Measurements from ENCODE around the gene VDAC1. TPM values are rescaled to one million over a fixed set of nuclear protein-coding genes. Genes with fewer than 3 reads are reported as not detected.
"Not testable (repeated sequence)": the region's sequence is repeated elsewhere in the genome, so short reads cannot be mapped to it uniquely, and the experiment has no call there.

VDAC1 gene
- total and polyA plus RNA-seq, 10 of the 15 experiments (the other 5 are each of a cell fraction or from before 2014, with no cell fraction given) = 245 to 488 (median 349) TPM

DNA sequence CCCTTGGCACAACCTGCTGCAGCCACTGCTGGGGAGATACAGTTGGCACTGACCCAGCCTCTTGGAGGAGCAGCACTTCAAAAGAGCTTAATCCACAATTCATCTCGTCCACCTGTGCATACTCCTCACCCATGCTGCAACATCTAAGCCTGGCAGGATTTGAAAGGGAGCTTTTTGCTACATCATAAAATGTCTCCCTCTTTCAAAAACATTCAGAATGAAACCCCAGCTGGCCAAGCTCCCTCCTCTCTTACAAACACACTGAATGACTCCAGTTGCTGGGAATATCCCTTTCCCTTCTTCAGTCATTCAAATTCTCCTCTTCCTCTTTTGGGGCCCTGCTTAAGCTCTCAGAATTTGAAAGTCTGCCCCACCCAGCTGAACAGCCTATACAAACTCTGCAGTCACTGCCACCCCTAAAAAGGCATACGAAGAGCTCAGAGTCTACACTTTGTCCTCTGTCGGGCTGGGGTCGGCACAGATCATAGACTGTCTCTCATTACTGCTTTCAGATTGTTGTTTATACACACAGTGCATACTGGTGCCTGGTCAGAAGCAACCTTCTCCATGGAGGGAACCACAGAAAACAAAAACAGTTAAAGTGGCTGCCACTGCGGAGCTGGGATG, 27.5 kb downstream of the VDAC1 start (continued):
- TF ChIP-seq, protein P1, sequence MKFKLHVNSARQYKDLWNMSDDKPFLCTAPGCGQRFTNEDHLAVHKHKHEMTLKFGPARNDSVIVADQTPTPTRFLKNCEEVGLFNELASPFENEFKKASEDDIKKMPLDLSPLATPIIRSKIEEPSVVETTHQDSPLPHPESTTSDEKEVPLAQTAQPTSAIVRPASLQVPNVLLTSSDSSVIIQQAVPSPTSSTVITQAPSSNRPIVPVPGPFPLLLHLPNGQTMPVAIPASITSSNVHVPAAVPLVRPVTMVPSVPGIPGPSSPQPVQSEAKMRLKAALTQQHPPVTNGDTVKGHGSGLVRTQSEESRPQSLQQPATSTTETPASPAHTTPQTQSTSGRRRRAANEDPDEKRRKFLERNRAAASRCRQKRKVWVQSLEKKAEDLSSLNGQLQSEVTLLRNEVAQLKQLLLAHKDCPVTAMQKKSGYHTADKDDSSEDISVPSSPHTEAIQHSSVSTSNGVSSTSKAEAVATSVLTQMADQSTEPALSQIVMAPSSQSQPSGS (IDR thresholded peaks at IDR 0.05; ENCODE audit: low read length) = no peak
- no peak for TF ChIP-seq BACH1 (IDR thresholded peaks at IDR 0.05; ENCODE audit: borderline replicate concordance)

DNA sequence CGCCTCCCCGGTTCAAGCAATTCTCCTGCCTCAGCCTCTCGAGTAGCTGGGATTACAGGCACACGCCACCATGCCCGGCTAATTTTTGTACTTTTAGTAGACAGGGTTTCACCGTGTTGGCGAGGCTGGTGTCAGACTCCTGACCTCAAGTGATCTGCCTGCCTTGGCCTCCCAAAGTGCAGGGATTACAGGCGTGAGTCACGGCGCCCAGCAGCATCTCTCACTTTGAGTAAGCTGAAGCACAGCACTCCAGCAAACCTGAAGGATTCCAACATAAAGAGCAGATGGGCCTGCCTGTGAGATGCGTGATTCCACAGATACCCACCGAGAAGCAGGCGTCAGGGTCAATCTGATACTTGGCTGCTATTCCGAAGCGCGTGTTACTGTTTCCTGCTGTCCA, 29.2 kb downstream of the VDAC1 start:
- SMC1A ChIA-PET (ENCODE audit: uncharacterized antibody, unreplicated experiment) = interaction anchor here (1.3 kb wide), 1 partner anchor 31 kb away, joined by 3 read pairs; no protein-coding TSS in a partner anchor
- ATAC-seq; intact Hi-C loops (cut with micrococcal nuclease; ENCODE audit: unreplicated experiment); H3K27ac ChIP-seq (ENCODE audit: control insufficient read depth, insufficient read depth); H2AFZ ChIP-seq (ENCODE audit: control insufficient read depth, low read depth, low read length); RAD21 ChIA-PET (ENCODE audit: unreplicated experiment); H3K9ac ChIP-seq (ENCODE audit: control insufficient read depth, insufficient read depth, low read length); in situ Hi-C loops (cut with MboI); H3K4me1 ChIP-seq (ENCODE audit: control insufficient read depth, insufficient read depth, low read length); H3K9me3 ChIP-seq (replicated peaks; ENCODE audit: control insufficient read depth, insufficient read depth, low read length); H3K4me2 ChIP-seq (ENCODE audit: control insufficient read depth, insufficient read depth); H3K4me3 ChIP-seq; H3K79me2 ChIP-seq (ENCODE audit: control insufficient read depth, insufficient read depth, low read length); H4K20me1 ChIP-seq (ENCODE audit: control insufficient read depth, insufficient read depth); FAIRE-seq; DNase-seq (ENCODE audit: low read depth, low spot score); H3K27me3 ChIP-seq (replicated peaks in 1 of 2; ENCODE audit: control insufficient read depth in 2 of 2, insufficient read depth in 2 of 2, low read length in 1 of 2); BruUV-seq (replicated peaks): not testable (repeated sequence)
- peaks cover 19 to 43% of the 10 kb centered on the region in 2 experiments for H3K36me3 ChIP-seq (ENCODE audit: control insufficient read depth in 2 of 2, insufficient read depth in 2 of 2, low read length in 1 of 2)
- 66% methylated on average over 16 of the region's 16 CpGs for WGBS (ENCODE audit: insufficient coverage, insufficient replicate concordance, low lambda C conversion rate, missing lambda C conversion rate)
- POLR2A ChIA-PET = interaction anchor here (0.8 kb wide), 1 partner anchor 17 kb away, joined by 5 read pairs; no protein-coding TSS in a partner anchor
- CTCF ChIA-PET = interaction anchor here (0.9 to 13.9 kb wide), 2 partner anchors 20 to 22 kb away, joined by 3 to 179 read pairs; no protein-coding TSS in a partner anchor

DNA sequence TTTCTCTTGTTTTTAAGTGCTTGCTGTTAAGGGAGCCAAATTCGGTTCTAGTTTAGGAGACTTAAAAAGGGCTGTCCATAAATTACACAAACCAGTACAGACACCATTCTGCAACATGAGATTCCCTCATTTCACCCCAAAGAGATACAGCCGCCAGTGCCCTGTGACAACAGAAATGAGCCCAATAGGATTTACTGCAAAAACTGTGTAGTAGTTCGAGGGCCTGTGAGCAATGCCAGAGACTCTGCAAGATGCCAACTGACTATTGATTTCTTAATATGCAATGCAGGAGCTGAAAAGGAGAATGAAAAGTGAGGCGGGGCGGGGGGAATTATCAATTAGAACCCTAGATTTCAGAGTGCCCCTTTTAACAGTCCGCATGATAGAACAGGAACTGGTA, 30.6 kb downstream of the VDAC1 start:
- RAD21 ChIA-PET (ENCODE audit: unreplicated experiment) = no interaction called here
- Histone ChIP-seq H4K20me1 (ENCODE audit: control insufficient read depth, insufficient read depth) (no peaks in the 10 kb centered on the region), H3K4me3 (no peak overlapping the region), H3K79me2 (ENCODE audit: control insufficient read depth, insufficient read depth, low read length) (peaks cover 2% of the 10 kb centered on the region), H3K9ac (ENCODE audit: control insufficient read depth, insufficient read depth, low read length) (no peak overlapping the region), H3K9me3 (replicated peaks; ENCODE audit: control insufficient read depth, insufficient read depth, low read length) (no peaks in the 10 kb centered on the region), H3K27ac (ENCODE audit: control insufficient read depth, insufficient read depth) (no peak overlapping the region), H3K27me3 (replicated peaks in 1 of 2; ENCODE audit: control insufficient read depth in 2 of 2, insufficient read depth in 2 of 2, low read length in 1 of 2) (no peaks in the 10 kb centered on the region), H3K36me3 (ENCODE audit: control insufficient read depth in 2 of 2, insufficient read depth in 2 of 2, low read length in 1 of 2) (peaks cover 17 to 39% of the 10 kb centered on the region in 2 experiments), H2AFZ (ENCODE audit: control insufficient read depth, low read depth, low read length) (no peak overlapping the region), H3K4me1 (ENCODE audit: control insufficient read depth, insufficient read depth, low read length) (peaks cover 7% of the 10 kb centered on the region), H3K4me2 (ENCODE audit: control insufficient read depth, insufficient read depth) (no peak overlapping the region)
- DNase-seq (ENCODE audit: low read depth, low spot score) = no peak
- no peak for FAIRE-seq
- intact Hi-C loops (cut with micrococcal nuclease; ENCODE audit: unreplicated experiment) (no loop called here), in situ Hi-C loops (cut with MboI) (no loop called here)
- SMC1A ChIA-PET (ENCODE audit: uncharacterized antibody, unreplicated experiment) = interaction anchor here (1.3 kb wide), 1 partner anchor 37 kb away, joined by 3 read pairs; no protein-coding TSS in a partner anchor
- ATAC-seq = no peak
- CTCF ChIA-PET = interaction anchor here (2.0 kb wide), 1 partner anchor 23 kb away, joined by 6 read pairs; no protein-coding TSS in a partner anchor
- no TSS peak for BruUV-seq (replicated peaks)
- 96% methylated on average over 6 of the region's 6 CpGs for WGBS (ENCODE audit: insufficient coverage, insufficient replicate concordance, low lambda C conversion rate, missing lambda C conversion rate)
- POLR2A ChIA-PET = interaction anchor here (0.7 kb wide), 1 partner anchor 9 kb away, joined by 3 read pairs; no protein-coding TSS in a partner anchor
- TF ChIP-seq PAX5 (IDR thresholded peaks at IDR 0.05; ENCODE audit: borderline replicate concordance, low read depth, low read length) (no peak), SREBF1 (IDR thresholded peaks at IDR 0.05; ENCODE audit: low read length) (no peak), RELA (IDR thresholded peaks at IDR 0.05; ENCODE audit: borderline replicate concordance, partially characterized antibody) (no peak), FOXM1 (IDR thresholded peaks at IDR 0.05; ENCODE audit: low read depth, low read length) (no peak), MYC (IDR thresholded peaks at IDR 0.05; ENCODE audit: insufficient read depth, insufficient read length, insufficient replicate concordance, low read length, severe bottlenecking) (no peak), NBN (IDR thresholded peaks at IDR 0.05) (no peak)
- TF ChIP-seq, protein P2, sequence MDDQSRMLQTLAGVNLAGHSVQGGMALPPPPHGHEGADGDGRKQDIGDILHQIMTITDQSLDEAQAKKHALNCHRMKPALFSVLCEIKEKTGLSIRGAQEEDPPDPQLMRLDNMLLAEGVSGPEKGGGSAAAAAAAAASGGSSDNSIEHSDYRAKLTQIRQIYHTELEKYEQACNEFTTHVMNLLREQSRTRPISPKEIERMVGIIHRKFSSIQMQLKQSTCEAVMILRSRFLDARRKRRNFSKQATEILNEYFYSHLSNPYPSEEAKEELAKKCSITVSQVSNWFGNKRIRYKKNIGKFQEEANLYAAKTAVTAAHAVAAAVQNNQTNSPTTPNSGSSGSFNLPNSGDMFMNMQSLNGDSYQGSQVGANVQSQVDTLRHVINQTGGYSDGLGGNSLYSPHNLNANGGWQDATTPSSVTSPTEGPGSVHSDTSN (IDR thresholded peaks at IDR 0.05; ENCODE audit: insufficient replicate concordance, low read depth, low read length) = no peak
- TF ChIP-seq, protein P3, sequence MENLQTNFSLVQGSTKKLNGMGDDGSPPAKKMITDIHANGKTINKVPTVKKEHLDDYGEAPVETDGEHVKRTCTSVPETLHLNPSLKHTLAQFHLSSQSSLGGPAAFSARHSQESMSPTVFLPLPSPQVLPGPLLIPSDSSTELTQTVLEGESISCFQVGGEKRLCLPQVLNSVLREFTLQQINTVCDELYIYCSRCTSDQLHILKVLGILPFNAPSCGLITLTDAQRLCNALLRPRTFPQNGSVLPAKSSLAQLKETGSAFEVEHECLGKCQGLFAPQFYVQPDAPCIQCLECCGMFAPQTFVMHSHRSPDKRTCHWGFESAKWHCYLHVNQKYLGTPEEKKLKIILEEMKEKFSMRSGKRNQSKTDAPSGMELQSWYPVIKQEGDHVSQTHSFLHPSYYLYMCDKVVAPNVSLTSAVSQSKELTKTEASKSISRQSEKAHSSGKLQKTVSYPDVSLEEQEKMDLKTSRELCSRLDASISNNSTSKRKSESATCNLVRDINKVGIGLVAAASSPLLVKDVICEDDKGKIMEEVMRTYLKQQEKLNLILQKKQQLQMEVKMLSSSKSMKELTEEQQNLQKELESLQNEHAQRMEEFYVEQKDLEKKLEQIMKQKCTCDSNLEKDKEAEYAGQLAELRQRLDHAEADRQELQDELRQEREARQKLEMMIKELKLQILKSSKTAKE (IDR thresholded peaks at IDR 0.05; ENCODE audit: low read depth, poor library complexity, severe bottlenecking) = no peak
